CD14-positive monocyte (primary cell): Measurements from ENCODE around the gene SERPINB5. TPM values are rescaled to one million over a fixed set of nuclear protein-coding genes. Genes with fewer than 3 reads are reported as not detected.

Experiments
- DNase-seq, 3 donors: peaks; one replicate each; pipeline ENCODE4 v3.0.0-alpha.2; 2011 to 2022
- H2AFZ ChIP-seq: 2 replicates; pipeline ENCODE4 v1.6.0; 2012; ENCODE audit warnings: mild to moderate bottlenecking, low read depth, low read length, inconsistent platforms; ENCODE audit not compliant: insufficient read depth, poor library complexity, severe bottlenecking
- H3K27ac ChIP-seq, 2 donors: 1 replicate in 1 of 2; 2 replicates in 1 of 2; pipeline ENCODE4 v1.5.1; 2012 to 2013; ENCODE audit warnings: low read length in 2 of 2, control low read depth in 1 of 2, inconsistent platforms in 1 of 2, low read depth in 1 of 2, mild to moderate bottlenecking in 1 of 2
- H3K27me3 ChIP-seq, 2 donors: one replicate each; pipeline versions ENCODE4 v1.6.0 to v1.6.1; 2011 to 2013; ENCODE audit warnings: low read length in 2 of 2; ENCODE audit not compliant: control insufficient read depth in 2 of 2, insufficient read depth in 2 of 2
- H3K36me3 ChIP-seq, 2 donors: replicated peaks in 1 of 2; 1 replicate in 1 of 2; 2 replicates in 1 of 2; pipeline versions ENCODE4 v1.5.1 to v1.6.1; 2012 to 2013; ENCODE audit warnings: low read length in 2 of 2, control low read depth in 1 of 2, inconsistent platforms in 1 of 2, mild to moderate bottlenecking in 1 of 2; ENCODE audit not compliant: insufficient read depth in 2 of 2, control insufficient read depth in 1 of 2
- H3K4me1 ChIP-seq, 2 donors: 1 replicate in 1 of 2; 2 replicates in 1 of 2; pipeline versions ENCODE4 v1.5.1 to v1.6.1; 2012 to 2013; ENCODE audit warnings: low read length in 2 of 2, control low read depth in 1 of 2, inconsistent platforms in 1 of 2, mild to moderate bottlenecking in 1 of 2, moderate library complexity in 1 of 2; ENCODE audit not compliant: insufficient read depth in 2 of 2, control insufficient read depth in 1 of 2
- H3K4me2 ChIP-seq: replicated peaks from 2 replicates; pipeline ENCODE3; 2012; ENCODE audit warnings: low read length, moderate library complexity, mild to moderate bottlenecking; ENCODE audit not compliant: poor library complexity, severe bottlenecking; ENCODE audit errors: extremely low read depth
- H3K4me3 ChIP-seq, 3 experiments: fragments of 200-600 bp in 1 of 3; sonication (generic) in 1 of 3; replicated peaks in 1 of 3; 1 replicate in 2 of 3; 2 replicates in 1 of 3; pipeline ENCODE4 v1.5.1; 2011 to 2013; ENCODE audit warnings: low read length in 3 of 3, mild to moderate bottlenecking in 3 of 3, control low read depth in 2 of 3, low read depth in 2 of 3, inconsistent platforms in 1 of 3, moderate library complexity in 1 of 3
- H3K79me2 ChIP-seq: 2 replicates; pipeline ENCODE4 v1.6.0; 2012; ENCODE audit warnings: mild to moderate bottlenecking, control low read depth, inconsistent platforms, low read length, moderate library complexity; ENCODE audit not compliant: insufficient read depth
- H3K9ac ChIP-seq: 2 replicates; pipeline ENCODE4 v1.6.0; 2017; ENCODE audit warnings: low read length, mild to moderate bottlenecking; ENCODE audit not compliant: insufficient read depth, poor library complexity, severe bottlenecking
- H3K9me3 ChIP-seq, 2 donors: replicated peaks in 1 of 2; 1 replicate in 1 of 2; 2 replicates in 1 of 2; pipeline versions ENCODE4 v1.5.1 to v1.6.1; 2012 to 2013; ENCODE audit warnings: low read length in 2 of 2, control low read depth in 1 of 2; ENCODE audit not compliant: control insufficient read depth in 1 of 2, insufficient read depth in 1 of 2
- H4K20me1 ChIP-seq: 2 replicates; pipeline ENCODE4 v1.6.0; 2012; ENCODE audit warnings: mild to moderate bottlenecking, low read length, control low read depth, moderate library complexity; ENCODE audit not compliant: insufficient read depth
- H3K27ac Mint-ChIP-seq, 7 donors: one replicate each; pipeline ENCODE4 v1.8.0; 2020; ENCODE audit warnings: mild to moderate bottlenecking in 7 of 7, mixed read lengths in 7 of 7, moderate library complexity in 6 of 7, inconsistent platforms in 2 of 7
- H3K27me3 Mint-ChIP-seq, 3 donors: one replicate each; pipeline ENCODE4 v1.8.0; 2021 to 2022; ENCODE audit warnings: low read depth in 3 of 3, mild to moderate bottlenecking in 3 of 3, mixed read lengths in 3 of 3, moderate library complexity in 3 of 3, inconsistent platforms in 1 of 3
- H3K36me3 Mint-ChIP-seq, 2 donors: one replicate each; pipeline ENCODE4 v1.8.0; 2020; ENCODE audit warnings: mixed read lengths in 2 of 2, inconsistent platforms in 1 of 2, mild to moderate bottlenecking in 1 of 2
- H3K4me1 Mint-ChIP-seq: one replicate; pipeline ENCODE4 v1.8.0; 2020; ENCODE audit warnings: mild to moderate bottlenecking, mixed read lengths
- H3K4me3 Mint-ChIP-seq, 2 donors: one replicate each; pipeline ENCODE4 v1.8.0; 2020; ENCODE audit warnings: mild to moderate bottlenecking in 2 of 2, mixed read lengths in 2 of 2, moderate library complexity in 1 of 2
- H3K9me3 Mint-ChIP-seq, 7 donors: one replicate each; pipeline ENCODE4 v1.8.0; 2020 to 2022; ENCODE audit warnings: mixed read lengths in 7 of 7, mild to moderate bottlenecking in 6 of 7, moderate library complexity in 6 of 7, inconsistent platforms in 2 of 7
- WGBS: methylation state at CpG from one replicate; pipeline ENCODE4 v1.1.5; 2013; ENCODE audit warnings: missing lambda C conversion rate; ENCODE audit not compliant: insufficient coverage; 5-methylcytosine and 5-hydroxymethylcytosine counted together
- intact Hi-C, 2 donors: fragments of 100-400 bp; cut with micrococcal nuclease; formaldehyde crosslinking; loops; one replicate each; pipeline versions ENCODE4 v1.15.0 to v1.15.1; 2023
- polyA plus RNA-seq, 3 donors: library from polyadenylated mRNA; depleted of rRNA in 1 of 3; unstranded in 2 of 3; stranded (reverse) in 1 of 3; fragments of 300-500 nt in 2 of 3; fragments of >200 nt in 1 of 3; fragmentation: Illumina TruSeq in 2 of 3; gene quantifications; 1 replicate in 2 of 3; 2 replicates in 1 of 3; pipeline ENCODE4 v1.2.3, GENCODE V29; 2012 to 2021
- TF ChIP-seq, protein P1 (sequence below): fragments of 200-600 bp; IDR thresholded peaks from one replicate; pipeline ENCODE4 v1.8.0; 2022; ENCODE audit warnings: antibody characterized with exemption, mild to moderate bottlenecking

SERPINB5 gene
- polyA plus RNA-seq, 3 donors = not detected

DNA sequence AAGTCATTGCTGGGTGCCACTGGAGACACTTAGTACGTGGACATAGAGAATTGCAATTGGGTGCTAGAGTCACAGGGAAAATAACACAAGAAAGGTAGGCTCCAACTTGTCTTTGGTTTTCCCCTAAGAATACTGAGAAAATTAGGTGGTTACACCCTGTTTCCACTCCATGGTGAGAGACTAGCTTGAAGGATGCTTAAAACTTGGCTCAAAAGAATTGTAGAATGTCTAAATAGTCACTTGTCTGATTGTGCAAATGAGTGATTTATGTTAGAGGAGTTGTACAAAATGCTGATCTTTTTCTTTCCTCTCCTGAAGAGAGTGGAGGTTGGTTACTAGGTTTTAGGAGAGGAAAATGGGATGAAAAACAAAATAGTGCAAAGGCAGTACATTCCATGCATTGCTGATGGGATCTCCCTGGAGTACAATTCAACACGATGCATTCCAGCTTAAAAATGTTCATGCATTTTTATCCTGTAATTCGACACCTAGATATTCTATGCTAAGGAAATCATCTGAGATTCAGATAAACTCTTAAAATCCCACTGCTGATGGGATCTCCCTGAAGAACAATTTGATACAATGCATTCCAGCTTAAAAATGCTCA lies 63.2 kb downstream of the SERPINB5 start:
- H3K4me1 Mint-ChIP-seq = no peaks in the 10 kb centered on the region
- Histone ChIP-seq H3K4me3 (no peak overlapping the region), H2AFZ (no peak overlapping the region), H3K27me3 (no peaks in the 10 kb centered on the region), H3K79me2 (no peaks in the 10 kb centered on the region), H4K20me1 (no peaks in the 10 kb centered on the region), H3K9me3 (no peaks in the 10 kb centered on the region), H3K4me2 (no peak overlapping the region), H3K9ac (no peak overlapping the region), H3K4me1 (no peaks in the 10 kb centered on the region), H3K27ac (no peak overlapping the region), H3K36me3 (no peaks in the 10 kb centered on the region)
- no peak overlapping the region for H3K27ac Mint-ChIP-seq
- WGBS = 86% methylated on average over 3 of the region's 3 CpGs
- H3K4me3 Mint-ChIP-seq = no peak overlapping the region
- intact Hi-C loops = no loop called here
- H3K9me3 Mint-ChIP-seq = no peaks in the 10 kb centered on the region
- TF ChIP-seq, protein P1, sequence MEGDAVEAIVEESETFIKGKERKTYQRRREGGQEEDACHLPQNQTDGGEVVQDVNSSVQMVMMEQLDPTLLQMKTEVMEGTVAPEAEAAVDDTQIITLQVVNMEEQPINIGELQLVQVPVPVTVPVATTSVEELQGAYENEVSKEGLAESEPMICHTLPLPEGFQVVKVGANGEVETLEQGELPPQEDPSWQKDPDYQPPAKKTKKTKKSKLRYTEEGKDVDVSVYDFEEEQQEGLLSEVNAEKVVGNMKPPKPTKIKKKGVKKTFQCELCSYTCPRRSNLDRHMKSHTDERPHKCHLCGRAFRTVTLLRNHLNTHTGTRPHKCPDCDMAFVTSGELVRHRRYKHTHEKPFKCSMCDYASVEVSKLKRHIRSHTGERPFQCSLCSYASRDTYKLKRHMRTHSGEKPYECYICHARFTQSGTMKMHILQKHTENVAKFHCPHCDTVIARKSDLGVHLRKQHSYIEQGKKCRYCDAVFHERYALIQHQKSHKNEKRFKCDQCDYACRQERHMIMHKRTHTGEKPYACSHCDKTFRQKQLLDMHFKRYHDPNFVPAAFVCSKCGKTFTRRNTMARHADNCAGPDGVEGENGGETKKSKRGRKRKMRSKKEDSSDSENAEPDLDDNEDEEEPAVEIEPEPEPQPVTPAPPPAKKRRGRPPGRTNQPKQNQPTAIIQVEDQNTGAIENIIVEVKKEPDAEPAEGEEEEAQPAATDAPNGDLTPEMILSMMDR = no peak
- H3K36me3 Mint-ChIP-seq = no peaks in the 10 kb centered on the region
- no peak for DNase-seq
- H3K27me3 Mint-ChIP-seq = peaks cover 1 to 7% (median 1%) of the 10 kb centered on the region in 3 donors

DNA sequence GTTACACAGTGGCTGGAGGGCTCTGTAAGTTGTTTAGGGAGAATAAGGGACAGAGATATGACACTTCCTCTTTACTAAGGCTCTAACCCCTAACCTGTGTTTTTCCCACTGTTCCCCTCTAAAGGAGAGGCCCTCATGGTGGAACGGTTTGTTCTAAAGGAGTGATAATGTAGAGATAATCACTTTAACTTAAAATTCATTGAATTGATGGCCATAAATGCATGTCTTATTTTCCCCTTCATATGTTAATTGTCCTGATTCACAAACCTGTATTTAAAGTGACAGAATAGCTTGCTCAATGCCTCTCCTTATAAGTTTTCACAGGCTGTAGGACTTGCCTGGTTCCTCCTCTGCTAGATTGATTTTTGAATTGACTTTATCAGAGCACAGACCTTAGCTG lies 65.3 kb downstream of the SERPINB5 start, which contains the start of gene SERPINB12:
SERPINB12 (plus strand) TSS at position 301 of the 400 bp plus-strand sequence. CDS start 13,791 bp downstream, outside the sequence.
- H3K27ac Mint-ChIP-seq = no peak within 1 kb of the TSS
- H4K20me1 ChIP-seq = no peaks in the 10 kb centered on the region
- no peaks in the 10 kb centered on the region for H3K4me1 ChIP-seq
- no peak within 1 kb of the TSS for H3K4me2 ChIP-seq
- no peak for DNase-seq
- no peaks in the 10 kb centered on the region for H3K27me3 ChIP-seq
- no peaks in the 10 kb centered on the region for H3K36me3 Mint-ChIP-seq
- no CpG with 5 or more reads among the region's 1 CpG for WGBS
- no peak within 1 kb of the TSS for H2AFZ ChIP-seq
- H3K9me3 Mint-ChIP-seq = no peaks in the 10 kb centered on the region
- intact Hi-C loops = no loop called here
- no peak within 1 kb of the TSS for H3K4me3 Mint-ChIP-seq
- H3K79me2 ChIP-seq = no peaks in the 10 kb centered on the region
- no peak within 1 kb of the TSS for H3K4me3 ChIP-seq
- TF ChIP-seq, protein P1 = no peak
- no peak within 1 kb of the TSS for H3K27ac ChIP-seq
- no peaks in the 10 kb centered on the region for H3K4me1 Mint-ChIP-seq
- H3K9me3 ChIP-seq = no peaks in the 10 kb centered on the region
- no peak within 1 kb of the TSS for H3K9ac ChIP-seq
- H3K36me3 ChIP-seq = no peaks in the 10 kb centered on the region
- H3K27me3 Mint-ChIP-seq = peaks cover 3 to 7% (median 4%) of the 10 kb centered on the region in 3 donors
